Naive thymus-derived CD4-positive, alpha-beta T cell (primary cell): ENCODE measurements around the gene STX7. TPM values are rescaled to one million over a fixed set of nuclear protein-coding genes. Genes with fewer than 3 reads are reported as not detected.

ENCODE experiments used
- ATAC-seq: fragments of 150-1000 bp; cut with Tn5 transposase; 2 replicates; pipeline ENCODE4 v1.10.0; 2021; ENCODE audit warnings: mild to moderate bottlenecking, moderate library complexity
- CTCF ChIA-PET: fragments of 350-600 bp; sonication (Branson Sonifier 250); formaldehyde crosslinking; loops from one replicate; lab custom pipeline; 2021; ENCODE audit warnings: antibody characterized with exemption; lab: Charles Lee
- POLR2A ChIA-PET: fragments of 350-600 bp; sonication (Branson Sonifier 250); formaldehyde crosslinking; loops from one replicate; lab custom pipeline; 2021; ENCODE audit warnings: antibody characterized with exemption, inconsistent platforms; lab: Charles Lee
- DNase-seq, 9 donors: peaks; one replicate each; pipeline versions ENCODE4 v3.0.0 to v3.0.0-alpha.2; 2020 to 2022; ENCODE audit warnings: mixed read lengths in 1 of 9
- H3K27ac ChIP-seq: one replicate; pipeline ENCODE4 v1.7.0; 2013; ENCODE audit warnings: mild to moderate bottlenecking, low read depth, low read length, moderate library complexity
- H3K27me3 ChIP-seq, 2 donors: one replicate each; pipeline ENCODE4 v1.7.0; 2013; ENCODE audit warnings: low read length in 2 of 2, mild to moderate bottlenecking in 2 of 2, moderate library complexity in 2 of 2; ENCODE audit not compliant: control insufficient read depth in 2 of 2, insufficient read depth in 2 of 2
- H3K36me3 ChIP-seq, 3 experiments: 1 replicate in 2 of 3; 2 replicates in 1 of 3; pipeline ENCODE4 v1.7.0; 2013; ENCODE audit warnings: low read length in 3 of 3, mild to moderate bottlenecking in 3 of 3, moderate library complexity in 1 of 3; ENCODE audit not compliant: insufficient read depth in 3 of 3, control insufficient read depth in 2 of 3
- H3K4me1 ChIP-seq, 2 donors: one replicate each; pipeline ENCODE4 v1.7.0; 2013; ENCODE audit warnings: low read length in 2 of 2, mild to moderate bottlenecking in 2 of 2, moderate library complexity in 1 of 2; ENCODE audit not compliant: control insufficient read depth in 2 of 2, insufficient read depth in 2 of 2
- H3K4me3 ChIP-seq: 2 replicates; pipeline ENCODE4 v1.7.0; 2013; ENCODE audit warnings: mild to moderate bottlenecking, low read length
- H3K9me3 ChIP-seq, 3 experiments: 1 replicate in 2 of 3; 2 replicates in 1 of 3; pipeline ENCODE4 v1.7.0; 2013; ENCODE audit warnings: low read length in 3 of 3; ENCODE audit not compliant: control insufficient read depth in 2 of 3
- H3K27ac Mint-ChIP-seq, 9 donors: one replicate each; pipeline ENCODE4 v1.8.0; 2020 to 2022; ENCODE audit warnings: mixed read lengths in 9 of 9, mild to moderate bottlenecking in 8 of 9, moderate library complexity in 5 of 9, inconsistent platforms in 2 of 9
- H3K27me3 Mint-ChIP-seq, 5 donors: one replicate each; pipeline ENCODE4 v1.8.0; 2021 to 2022; ENCODE audit warnings: mixed read lengths in 5 of 5, mild to moderate bottlenecking in 1 of 5
- H3K36me3 Mint-ChIP-seq, 5 donors: one replicate each; pipeline ENCODE4 v1.8.0; 2020 to 2022; ENCODE audit warnings: mixed read lengths in 5 of 5, mild to moderate bottlenecking in 3 of 5, inconsistent platforms in 1 of 5
- H3K4me1 Mint-ChIP-seq, 7 donors: one replicate each; pipeline ENCODE4 v1.8.0; 2020 to 2022; ENCODE audit warnings: mixed read lengths in 7 of 7, mild to moderate bottlenecking in 3 of 7, inconsistent platforms in 1 of 7
- H3K4me3 Mint-ChIP-seq, 10 donors: one replicate each; pipeline ENCODE4 v1.8.0; 2020 to 2022; ENCODE audit warnings: mild to moderate bottlenecking in 10 of 10, mixed read lengths in 10 of 10, moderate library complexity in 6 of 10, inconsistent platforms in 2 of 10
- H3K9me3 Mint-ChIP-seq, 11 donors: one replicate each; pipeline ENCODE4 v1.8.0; 2020 to 2022; ENCODE audit warnings: mixed read lengths in 11 of 11, mild to moderate bottlenecking in 4 of 11, inconsistent platforms in 1 of 11, moderate library complexity in 1 of 11
- intact Hi-C, 2 donors: fragments of 100-400 bp; cut with micrococcal nuclease; formaldehyde crosslinking; loops; one replicate each; pipeline ENCODE4 v1.15.1; 2023
- polyA plus RNA-seq, 2 donors: library from polyadenylated mRNA; unstranded; fragments of 300-500 nt; fragmentation: Illumina TruSeq; gene quantifications; one replicate each; pipeline ENCODE4 v1.2.3, GENCODE V29; 2021
- total RNA-seq, 6 experiments: library from RNA in 5 of 6; stranded (reverse) in 5 of 6; gene quantifications; 1 replicate in 5 of 6; 2 replicates in 1 of 6; pipeline ENCODE4 v1.2.3 and lab custom pipeline; 2021 to 2026

Gene STX7
- total and polyA plus RNA-seq, 7 experiments from 2014 or later: 8.6 to 43.3 (median 18.3) TPM

DNA sequence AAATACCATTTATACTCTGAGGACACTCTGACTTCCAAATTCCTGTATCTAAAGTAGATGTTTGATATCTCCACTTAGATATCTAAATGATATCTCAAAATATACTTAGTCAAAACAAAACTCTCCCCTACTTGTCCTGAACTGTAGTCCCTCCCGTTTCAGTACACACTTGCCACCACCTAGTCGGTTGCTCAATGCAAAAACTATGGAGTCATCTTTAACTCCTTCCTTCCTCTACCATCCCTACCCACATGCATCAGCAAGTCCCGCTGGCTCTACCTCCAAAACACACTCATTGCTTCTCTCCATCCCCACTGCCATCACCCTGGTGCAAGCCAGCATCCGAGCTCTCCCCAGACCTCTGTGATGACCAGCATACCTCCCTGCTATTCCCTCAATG lies 13.2 kb downstream of the STX7 start:
- H3K9me3 Mint-ChIP-seq: peaks cover 0 to 2% (median 0%) of the 10 kb centered on the region in 11 donors
- peak; percentile 41 for ATAC-seq
- H3K4me1 Mint-ChIP-seq: peaks cover 24 to 58% (median 42%) of the 10 kb centered on the region in 7 donors
- peaks cover 0 to 6% (median 0%) of the 10 kb centered on the region in 3 experiments for H3K36me3 ChIP-seq
- peak overlapping the region in 4 of 9 donors; percentile 7 to 48 (median 22) for H3K27ac Mint-ChIP-seq
- no peaks in the 10 kb centered on the region for H3K27me3 ChIP-seq
- peaks cover 22 to 58% (median 35%) of the 10 kb centered on the region in 5 donors for H3K36me3 Mint-ChIP-seq
- no peaks in the 10 kb centered on the region for H3K9me3 ChIP-seq
- DNase-seq: no peak
- no peak overlapping the region for H3K4me3 ChIP-seq
- CTCF ChIA-PET: interaction anchor here (1.3 kb wide), 1 partner anchor 10 kb away, joined by 4 read pairs; no protein-coding TSS in a partner anchor
- intact Hi-C loops: no loop called here
- no peaks in the 10 kb centered on the region for H3K27me3 Mint-ChIP-seq
- H3K4me3 Mint-ChIP-seq: no peak overlapping the region
- POLR2A ChIA-PET: no interaction called here
- H3K27ac ChIP-seq: no peak overlapping the region
- H3K4me1 ChIP-seq: peaks cover 0 to 10% of the 10 kb centered on the region in 2 donors

DNA sequence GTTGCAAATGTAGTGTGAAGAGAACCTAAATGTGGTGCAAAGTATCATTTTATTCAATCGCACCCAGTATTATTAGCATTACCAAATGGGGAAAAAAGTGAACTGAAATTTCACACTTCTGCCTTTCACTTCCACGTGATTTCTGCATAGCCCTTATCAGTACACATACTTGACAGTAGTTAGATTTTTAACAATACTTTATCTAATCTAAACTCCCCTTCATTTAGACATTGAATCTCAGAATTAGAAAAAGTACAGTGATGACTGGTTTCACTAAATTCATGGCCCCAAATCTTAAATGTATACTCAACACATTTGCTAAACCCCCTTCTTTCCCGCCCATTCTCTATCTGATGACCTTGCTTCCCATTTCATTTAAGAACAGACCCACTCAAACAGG lies 14.3 kb downstream of the STX7 start:
- H3K36me3 ChIP-seq: peaks cover 0 to 6% (median 0%) of the 10 kb centered on the region in 3 experiments

DNA sequence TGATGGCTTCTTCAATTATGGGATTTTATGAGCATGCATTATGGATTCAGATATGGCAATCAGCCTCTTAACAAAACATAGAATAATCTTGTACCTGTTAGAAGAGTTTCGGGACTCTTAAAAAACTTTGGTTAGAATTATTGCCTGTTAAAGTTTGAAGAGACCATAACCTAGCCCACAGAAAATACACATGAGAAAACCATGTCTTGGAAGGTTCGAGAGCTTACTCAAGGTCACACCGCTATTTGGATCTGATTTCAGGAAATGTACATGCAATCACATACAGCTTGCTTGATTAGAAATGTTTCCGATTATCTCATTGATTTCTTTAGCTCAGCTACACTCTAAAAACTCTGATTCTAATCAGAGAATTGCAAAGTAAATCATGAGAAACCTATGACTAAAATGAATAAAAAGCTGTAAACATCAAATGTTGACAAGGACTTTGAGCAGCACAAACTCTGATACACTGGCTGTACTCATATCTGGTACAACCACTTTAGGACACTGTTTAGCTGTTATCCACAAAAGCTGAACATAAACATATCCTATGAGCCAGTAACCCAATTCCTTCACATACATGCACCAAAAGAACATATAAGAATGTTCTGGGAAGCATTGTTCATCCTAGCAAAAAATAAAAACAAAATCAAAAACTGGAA lies 16.3 kb downstream of the STX7 start:
- no peak for DNase-seq
- Mint-ChIP-seq H3K27ac (peak overlapping the region in 1 of 9 donors; percentile 4), H3K4me1 (peaks cover 24 to 61% (median 40%) of the 10 kb centered on the region in 7 donors), H3K9me3 (peaks cover 0 to 11% (median 2%) of the 10 kb centered on the region in 11 donors), H3K4me3 (no peak overlapping the region), H3K36me3 (peaks cover 26 to 63% (median 44%) of the 10 kb centered on the region in 5 donors), H3K27me3 (no peaks in the 10 kb centered on the region)
- CTCF ChIA-PET: interaction anchor here (2.8 to 3.5 kb wide), 2 partner anchors 12 to 217 kb away, joined by 7 to 14 read pairs; no protein-coding TSS in a partner anchor
- intact Hi-C loops: no loop called here
- H3K27ac ChIP-seq: no peak overlapping the region
- no peak overlapping the region for H3K4me3 ChIP-seq
- H3K4me1 ChIP-seq: peaks cover 0 to 10% of the 10 kb centered on the region in 2 donors
- H3K27me3 ChIP-seq: no peaks in the 10 kb centered on the region
- ATAC-seq: no peak
- POLR2A ChIA-PET: no interaction called here
- no peaks in the 10 kb centered on the region for H3K9me3 ChIP-seq
- H3K36me3 ChIP-seq: peaks cover 0 to 1% (median 0%) of the 10 kb centered on the region in 3 experiments

More for the DNA sequence above, 14.3 kb downstream of the STX7 start:
- Mint-ChIP-seq H3K27ac (no peak overlapping the region), H3K36me3 (peaks cover 26 to 68% (median 45%) of the 10 kb centered on the region in 5 donors), H3K27me3 (no peaks in the 10 kb centered on the region), H3K4me3 (no peak overlapping the region), H3K9me3 (peaks cover 0 to 8% (median 2%) of the 10 kb centered on the region in 11 donors), H3K4me1 (peaks cover 20 to 56% (median 40%) of the 10 kb centered on the region in 7 donors)
- Histone ChIP-seq H3K27me3 (no peaks in the 10 kb centered on the region), H3K27ac (no peak overlapping the region), H3K9me3 (no peaks in the 10 kb centered on the region), H3K4me3 (no peak overlapping the region), H3K4me1 (peaks cover 0 to 10% of the 10 kb centered on the region in 2 donors)
- DNase-seq (no peak), ATAC-seq (peak; percentile 57)
- ChIA-PET CTCF (no interaction called here), POLR2A (no interaction called here)
- intact Hi-C loops: no loop called here

DNA sequence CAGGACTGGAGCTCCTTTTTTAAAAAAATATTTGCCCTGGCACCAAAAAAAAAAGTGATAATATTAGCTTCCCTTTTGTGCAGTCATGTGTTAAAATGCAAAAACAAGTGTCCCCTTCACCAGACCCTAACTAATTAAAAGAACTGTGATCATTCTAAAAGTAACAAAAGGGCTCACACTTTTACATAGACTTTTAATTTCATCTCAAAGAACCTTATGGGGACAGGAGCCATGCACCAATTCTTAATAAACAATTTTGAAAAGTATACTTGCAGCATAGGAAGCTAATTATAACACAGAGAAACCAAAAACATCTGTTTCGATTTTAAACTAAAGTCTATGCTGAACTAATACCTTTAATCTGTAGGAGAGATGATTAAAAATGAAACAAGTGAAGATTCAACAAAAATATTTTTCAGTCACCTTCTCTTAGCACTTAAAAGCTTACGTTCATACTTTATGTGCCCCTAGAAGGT lies 17.3 kb downstream of the STX7 start:
- no peak for DNase-seq
- intact Hi-C loops: no loop called here
- no peak overlapping the region for H3K4me3 ChIP-seq
- H3K27ac ChIP-seq: no peak overlapping the region
- no peak for ATAC-seq
- H3K9me3 ChIP-seq: no peaks in the 10 kb centered on the region
- H3K27ac Mint-ChIP-seq: peak overlapping the region in 2 of 9 donors; percentile 14 to 51
- peaks cover 0 to 11% (median 2%) of the 10 kb centered on the region in 11 donors for H3K9me3 Mint-ChIP-seq
- H3K4me3 Mint-ChIP-seq: no peak overlapping the region
- no peaks in the 10 kb centered on the region for H3K27me3 Mint-ChIP-seq
- peaks cover 0 to 10% of the 10 kb centered on the region in 2 donors for H3K4me1 ChIP-seq
- peaks cover 18 to 56% (median 34%) of the 10 kb centered on the region in 7 donors for H3K4me1 Mint-ChIP-seq
- H3K27me3 ChIP-seq: no peaks in the 10 kb centered on the region
- no peaks in the 10 kb centered on the region for H3K36me3 ChIP-seq
- ChIA-PET CTCF (interaction anchor here (2.8 to 3.5 kb wide), 2 partner anchors 11 to 216 kb away, joined by 7 to 14 read pairs; no protein-coding TSS in a partner anchor), POLR2A (no interaction called here)
- H3K36me3 Mint-ChIP-seq: peaks cover 22 to 57% (median 38%) of the 10 kb centered on the region in 5 donors

DNA sequence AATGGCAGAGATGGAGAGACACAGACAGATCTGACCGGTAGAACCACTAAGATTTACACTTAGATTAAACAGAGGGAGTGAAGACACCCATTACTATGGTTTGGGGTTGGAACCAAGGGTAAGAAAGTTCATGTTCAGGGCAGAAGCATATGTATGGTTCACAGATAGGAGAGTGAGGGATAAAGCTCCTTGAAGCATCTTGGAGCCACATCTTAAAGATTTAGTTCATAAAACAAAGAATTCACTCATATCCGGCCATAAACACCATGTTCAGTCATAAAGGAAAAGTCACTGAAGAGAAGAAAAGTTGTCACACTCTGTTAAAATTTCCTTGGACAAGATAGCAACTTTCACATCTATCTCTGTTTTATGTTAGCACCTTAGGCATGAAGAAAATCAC lies 18.0 kb downstream of the STX7 start:
- Mint-ChIP-seq H3K9me3 (peaks cover 0 to 11% (median 2%) of the 10 kb centered on the region in 11 donors), H3K36me3 (peaks cover 16 to 51% (median 33%) of the 10 kb centered on the region in 5 donors), H3K4me3 (peak overlapping the region in 1 of 10 donors; percentile 1), H3K4me1 (peaks cover 12 to 51% (median 32%) of the 10 kb centered on the region in 7 donors), H3K27ac (no peak overlapping the region), H3K27me3 (no peaks in the 10 kb centered on the region)
- ATAC-seq (no peak), DNase-seq (no peak)
- Histone ChIP-seq H3K4me1 (peaks cover 0 to 15% of the 10 kb centered on the region in 2 donors), H3K27me3 (no peaks in the 10 kb centered on the region), H3K27ac (no peak overlapping the region), H3K36me3 (no peaks in the 10 kb centered on the region), H3K4me3 (no peak overlapping the region), H3K9me3 (no peaks in the 10 kb centered on the region)
- intact Hi-C loops: no loop called here
- CTCF ChIA-PET: interaction anchor here (2.8 to 3.5 kb wide), 2 partner anchors 10 to 216 kb away, joined by 7 to 14 read pairs; no protein-coding TSS in a partner anchor
- POLR2A ChIA-PET: interaction anchor here (0.6 kb wide), 1 partner anchor 27 kb away, joined by 3 read pairs; no protein-coding TSS in a partner anchor

DNA sequence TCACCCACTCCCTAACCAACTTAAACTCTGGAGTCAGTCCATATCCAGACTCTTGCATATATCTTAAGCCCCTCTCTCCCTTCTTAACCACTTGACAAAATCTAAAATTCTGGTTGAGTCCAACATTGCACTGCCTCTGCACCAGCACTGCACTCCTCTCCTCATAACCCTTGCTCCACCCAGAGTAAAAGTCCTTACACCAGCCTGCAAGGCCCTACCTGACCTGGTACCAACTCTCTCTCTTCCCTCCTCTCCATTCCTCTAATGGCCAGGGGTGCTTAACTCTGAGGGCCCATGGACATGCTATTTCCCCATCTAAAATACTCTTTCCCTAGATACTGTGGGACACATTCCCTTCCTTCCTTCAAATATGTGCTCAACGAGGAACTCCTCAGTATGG lies 21.0 kb downstream of the STX7 start:
- DNase-seq (no peak), ATAC-seq (no peak)
- Histone ChIP-seq H3K9me3 (no peaks in the 10 kb centered on the region), H3K27me3 (no peaks in the 10 kb centered on the region), H3K27ac (no peak overlapping the region), H3K4me3 (no peak overlapping the region), H3K4me1 (peaks cover 0 to 20% of the 10 kb centered on the region in 2 donors), H3K36me3 (no peaks in the 10 kb centered on the region)
- Mint-ChIP-seq H3K4me1 (peaks cover 5 to 41% (median 27%) of the 10 kb centered on the region in 7 donors), H3K27ac (no peak overlapping the region), H3K9me3 (peaks cover 0 to 11% (median 2%) of the 10 kb centered on the region in 11 donors), H3K36me3 (peaks cover 5 to 31% (median 17%) of the 10 kb centered on the region in 5 donors), H3K4me3 (no peak overlapping the region), H3K27me3 (no peaks in the 10 kb centered on the region)
- ChIA-PET POLR2A (no interaction called here), CTCF (interaction anchor here (1.2 kb wide), 1 partner anchor 7 kb away, joined by 5 read pairs; no protein-coding TSS in a partner anchor)
- intact Hi-C loops: no loop called here
